Measurements from ENCODE around the gene ZNF23. TPM values are rescaled to one million over a fixed set of nuclear protein-coding genes. Genes with fewer than 3 reads are reported as not detected.
A peak's percentile ranks its signal among the peaks of the same experiment; 100 is the strongest.

Gene ZNF23
- total RNA-seq, 2 experiments from 2014 or later: 6.0 to 7.3 TPM

DNA sequence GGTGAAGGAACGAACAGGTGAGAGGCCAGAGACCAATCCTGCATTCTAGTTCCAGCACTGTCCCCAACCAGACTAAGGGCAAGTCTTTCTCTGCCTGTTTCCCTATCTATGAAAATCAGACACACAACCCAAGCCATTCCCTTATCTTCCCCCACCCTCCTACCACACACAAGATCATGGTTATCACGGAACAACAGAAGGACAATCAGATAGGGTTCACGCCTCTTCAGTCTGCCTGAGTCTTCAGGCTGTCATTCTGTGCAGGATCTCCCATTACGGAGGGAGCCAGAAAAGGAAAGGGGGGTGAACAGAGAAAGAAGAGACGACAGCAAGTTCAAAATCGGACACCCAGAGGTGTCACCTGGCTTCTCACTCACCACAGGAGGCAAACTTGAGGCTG, 31.3 kb downstream of the ZNF23 start:
- Mint-ChIP-seq H3K36me3 (ENCODE audit: low read depth) (no peaks in the 10 kb centered on the region), H3K4me3 (no peak overlapping the region), H3K4me1 (peaks cover 4% of the 10 kb centered on the region), H3K27me3 (peaks cover 22% of the 10 kb centered on the region), H3K9me3 (no peaks in the 10 kb centered on the region), H3K27ac (no peak overlapping the region)
- ChIA-PET CTCF (no interaction called here), POLR2A (no interaction called here)
- no peak for DNase-seq

DNA sequence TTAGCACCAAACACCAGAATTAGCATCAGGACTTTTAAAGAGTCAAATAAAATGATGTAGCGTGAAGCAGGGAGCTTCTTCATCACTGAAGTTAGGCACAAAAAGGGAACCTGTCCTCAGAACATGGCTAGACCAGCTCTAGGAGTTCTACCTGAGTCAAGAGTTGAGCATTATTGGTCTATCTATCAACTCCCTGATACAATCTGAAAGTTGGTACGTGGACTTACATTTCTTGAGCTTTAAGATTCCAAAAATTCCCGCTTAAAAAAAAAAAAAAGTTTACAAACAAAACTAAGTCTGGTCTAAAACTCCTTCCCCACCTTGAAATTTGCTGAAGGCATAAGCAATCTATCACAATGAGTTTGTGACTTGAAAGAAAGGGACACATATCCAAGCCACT, 32.5 kb downstream of the ZNF23 start:
- Mint-ChIP-seq H3K9me3 (no peaks in the 10 kb centered on the region), H3K27ac (no peak overlapping the region), H3K4me1 (peaks cover 4% of the 10 kb centered on the region), H3K27me3 (peaks cover 31% of the 10 kb centered on the region), H3K4me3 (no peak overlapping the region), H3K36me3 (ENCODE audit: low read depth) (no peaks in the 10 kb centered on the region)
- ChIA-PET POLR2A (no interaction called here), CTCF (interaction anchor here (0.7 to 1.6 kb wide), 5 partner anchors 10 to 182 kb away, joined by 3 to 6 read pairs (median 3); no protein-coding TSS in a partner anchor)
- no peak for DNase-seq

DNA sequence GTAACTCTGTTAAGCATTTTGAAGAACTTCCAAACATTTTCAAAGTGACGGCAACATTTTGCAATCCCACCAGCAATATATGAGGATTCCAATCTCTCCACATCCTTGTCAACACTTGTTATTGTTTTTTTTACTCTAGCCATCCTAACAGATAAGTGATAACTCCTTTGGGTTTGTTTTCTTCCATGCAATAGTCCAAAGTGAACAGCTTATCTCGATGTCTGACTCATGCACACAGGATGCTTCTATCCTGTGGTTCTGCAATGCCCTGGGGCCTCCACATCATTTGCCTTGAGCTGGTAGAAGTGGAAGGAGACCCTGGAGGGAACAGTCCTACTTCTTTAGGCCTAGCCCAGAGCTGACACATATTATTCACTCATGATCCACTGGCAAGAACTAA, 33.2 kb downstream of the ZNF23 start:
- DNase-seq: no peak
- ChIA-PET POLR2A (no interaction called here), CTCF (interaction anchor here (1.0 to 1.6 kb wide), 4 partner anchors 9 to 183 kb away, joined by 3 to 6 read pairs (median 3); no protein-coding TSS in a partner anchor)
- peaks cover 4% of the 10 kb centered on the region for H3K4me1 Mint-ChIP-seq
- H3K27me3 Mint-ChIP-seq: peaks cover 36% of the 10 kb centered on the region
- H3K27ac Mint-ChIP-seq: no peak overlapping the region
- no peaks in the 10 kb centered on the region for H3K36me3 Mint-ChIP-seq (ENCODE audit: low read depth)
- no peaks in the 10 kb centered on the region for H3K9me3 Mint-ChIP-seq
- no peak overlapping the region for H3K4me3 Mint-ChIP-seq

DNA sequence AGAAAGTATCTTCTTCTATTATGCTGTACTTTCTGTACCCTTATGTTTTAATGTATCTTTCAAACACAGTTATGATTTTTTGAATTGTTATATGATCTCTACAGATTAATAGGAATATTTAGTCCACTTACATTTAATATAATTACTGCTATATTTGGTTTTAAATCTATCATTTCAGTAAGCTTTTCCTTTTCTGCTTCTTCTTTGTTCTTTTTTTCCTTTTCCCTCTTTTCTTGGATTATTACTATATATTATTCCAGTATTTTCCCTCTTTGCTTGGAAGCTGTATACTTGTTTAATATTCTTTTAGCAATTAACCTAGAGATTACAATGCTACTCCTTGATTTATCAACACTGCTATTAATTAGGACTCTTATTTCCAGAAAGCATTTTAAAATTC, 33.7 kb downstream of the ZNF23 start:
- Mint-ChIP-seq H3K4me3 (no peak overlapping the region), H3K27me3 (peaks cover 37% of the 10 kb centered on the region), H3K9me3 (no peaks in the 10 kb centered on the region), H3K36me3 (ENCODE audit: low read depth) (no peaks in the 10 kb centered on the region), H3K4me1 (peaks cover 4% of the 10 kb centered on the region), H3K27ac (no peak overlapping the region)
- CTCF ChIA-PET: interaction anchor here (1.0 to 1.6 kb wide), 4 partner anchors 9 to 72 kb away, joined by 3 to 6 read pairs (median 3); no protein-coding TSS in a partner anchor
- POLR2A ChIA-PET: no interaction called here
- no peak for DNase-seq

DNA sequence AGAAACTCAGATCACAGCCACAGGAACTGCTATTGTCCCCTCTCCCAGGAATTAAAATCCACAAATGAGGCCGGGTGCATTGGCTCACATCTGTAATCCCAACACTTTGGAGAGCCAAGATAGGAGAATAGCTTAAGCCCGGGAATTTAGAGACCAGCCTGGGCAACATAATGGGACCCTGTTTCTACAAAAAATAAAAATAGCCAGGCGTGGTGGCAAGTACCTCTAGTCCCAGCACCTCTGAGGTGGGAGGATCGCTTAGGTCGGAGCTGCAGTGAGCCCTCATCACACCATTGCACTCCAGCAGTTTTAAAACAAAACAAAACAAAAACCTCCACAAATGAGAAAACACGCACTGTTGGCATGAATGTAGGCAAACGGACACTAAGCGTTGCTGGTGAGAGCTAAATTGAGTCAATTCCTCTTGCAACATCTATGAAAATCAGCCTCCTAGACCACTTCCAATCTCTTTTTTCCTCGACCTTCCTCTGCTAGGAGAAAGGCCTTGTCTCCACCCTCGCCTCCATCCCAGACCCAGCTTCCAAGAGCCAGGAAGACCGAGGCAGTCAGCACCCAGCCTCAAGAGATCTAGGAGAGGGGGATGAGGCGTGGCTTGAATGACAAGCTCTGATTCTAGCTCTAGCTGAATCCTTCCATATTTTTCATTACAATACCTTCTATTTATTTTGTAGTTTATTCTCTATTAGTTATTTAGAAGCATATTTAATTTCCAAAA, 35.0 kb downstream of the ZNF23 start:
- H3K4me1 Mint-ChIP-seq: peaks cover 4% of the 10 kb centered on the region
- H3K4me3 Mint-ChIP-seq: no peak overlapping the region
- peaks cover 37% of the 10 kb centered on the region for H3K27me3 Mint-ChIP-seq
- H3K36me3 Mint-ChIP-seq (ENCODE audit: low read depth): no peaks in the 10 kb centered on the region
- POLR2A ChIA-PET: no interaction called here
- CTCF ChIA-PET: interaction anchor here (1.2 to 1.5 kb wide), 3 partner anchors 13 to 14 kb away, joined by 3 to 4 read pairs (median 4); no protein-coding TSS in a partner anchor
- H3K9me3 Mint-ChIP-seq: no peaks in the 10 kb centered on the region
- H3K27ac Mint-ChIP-seq: no peak overlapping the region
- no peak for DNase-seq

GRCh38 chr16:71426069-71426879, 35.8 kb downstream of the ZNF23 start:
- CTCF ChIA-PET: interaction anchor here (1.5 kb wide), 1 partner anchor 14 kb away, joined by 4 read pairs; no protein-coding TSS in a partner anchor
- Mint-ChIP-seq H3K4me3 (no peak overlapping the region), H3K4me1 (peaks cover 4% of the 10 kb centered on the region), H3K27ac (no peak overlapping the region), H3K9me3 (no peaks in the 10 kb centered on the region), H3K36me3 (ENCODE audit: low read depth) (no peaks in the 10 kb centered on the region), H3K27me3 (peaks cover 37% of the 10 kb centered on the region)
- POLR2A ChIA-PET: no interaction called here
- DNase-seq: no peak

DNA sequence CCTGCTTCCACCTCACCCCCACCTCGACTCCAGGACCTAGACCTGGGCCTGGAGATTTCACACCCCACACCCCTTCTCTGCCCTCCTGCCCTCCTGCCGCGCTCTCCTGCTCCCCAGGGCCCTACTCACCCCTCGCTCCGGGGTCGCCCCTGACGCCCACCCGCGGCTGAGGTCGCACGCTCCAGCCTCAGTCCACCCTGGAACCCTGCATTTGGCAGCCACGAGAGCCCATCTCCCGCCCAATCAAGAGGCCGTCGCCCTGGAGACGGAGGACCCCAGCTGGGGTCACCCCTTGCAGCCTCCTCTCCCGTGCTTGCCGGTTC, 36.3 kb downstream of the ZNF23 start:
- no peak for DNase-seq
- Mint-ChIP-seq H3K27ac (no peak overlapping the region), H3K36me3 (ENCODE audit: low read depth) (no peaks in the 10 kb centered on the region), H3K4me1 (peaks cover 4% of the 10 kb centered on the region), H3K4me3 (no peak overlapping the region), H3K9me3 (no peaks in the 10 kb centered on the region), H3K27me3 (peaks cover 37% of the 10 kb centered on the region)
- POLR2A ChIA-PET: no interaction called here
- CTCF ChIA-PET: interaction anchor here (1.5 kb wide), 1 partner anchor 13 kb away, joined by 4 read pairs; no protein-coding TSS in a partner anchor

GRCh38 chr16:71424626-71425025, 37.4 kb downstream of the ZNF23 start:
- Mint-ChIP-seq H3K27me3 (peaks cover 37% of the 10 kb centered on the region), H3K4me3 (no peak overlapping the region), H3K4me1 (peaks cover 4% of the 10 kb centered on the region), H3K9me3 (no peaks in the 10 kb centered on the region), H3K36me3 (ENCODE audit: low read depth) (no peaks in the 10 kb centered on the region), H3K27ac (no peak overlapping the region)
- POLR2A ChIA-PET: no interaction called here
- CTCF ChIA-PET: no interaction called here
- DNase-seq: no peak

GRCh38 chr16:71423865-71424264, 38.2 kb downstream of the ZNF23 start:
- H3K4me1 Mint-ChIP-seq: peaks cover 4% of the 10 kb centered on the region
- no peaks in the 10 kb centered on the region for H3K36me3 Mint-ChIP-seq (ENCODE audit: low read depth)
- POLR2A ChIA-PET: no interaction called here
- no peak overlapping the region for H3K27ac Mint-ChIP-seq
- H3K4me3 Mint-ChIP-seq: no peak overlapping the region
- CTCF ChIA-PET: no interaction called here
- H3K9me3 Mint-ChIP-seq: no peaks in the 10 kb centered on the region
- H3K27me3 Mint-ChIP-seq: peaks cover 34% of the 10 kb centered on the region
- DNase-seq: no peak

DNA sequence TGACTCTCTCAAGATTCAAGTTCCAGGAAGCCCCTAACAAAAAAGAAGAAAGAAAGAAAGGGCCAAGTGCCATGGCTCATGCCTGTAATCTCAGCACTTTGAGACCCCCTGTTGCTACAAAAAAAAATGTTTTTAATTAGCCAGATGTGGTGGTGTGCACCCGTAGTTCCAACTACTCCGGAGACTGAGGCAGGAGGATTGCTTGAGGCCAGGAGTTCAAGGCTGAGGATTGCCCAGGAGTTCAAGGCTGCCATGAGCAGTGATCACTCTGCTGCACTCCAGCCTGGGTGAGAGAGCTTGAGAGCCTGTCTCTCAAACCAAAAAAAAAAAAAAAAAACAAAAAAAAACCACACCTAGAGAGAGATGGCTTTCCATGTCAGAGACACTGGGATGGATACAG, 39.0 kb downstream of the ZNF23 start:
- Mint-ChIP-seq H3K27me3 (peaks cover 32% of the 10 kb centered on the region), H3K27ac (no peak overlapping the region), H3K4me3 (no peak overlapping the region), H3K9me3 (no peaks in the 10 kb centered on the region), H3K36me3 (ENCODE audit: low read depth) (no peaks in the 10 kb centered on the region), H3K4me1 (peaks cover 4% of the 10 kb centered on the region)
- CTCF ChIA-PET: interaction anchor here (1.7 kb wide), 1 partner anchor 77 kb away, joined by 5 read pairs; no protein-coding TSS in a partner anchor
- POLR2A ChIA-PET: no interaction called here
- DNase-seq: no peak

GRCh38 chr16:71421911-71422310, 40.1 kb downstream of the ZNF23 start:
- peaks cover 4% of the 10 kb centered on the region for H3K4me1 Mint-ChIP-seq

DNA sequence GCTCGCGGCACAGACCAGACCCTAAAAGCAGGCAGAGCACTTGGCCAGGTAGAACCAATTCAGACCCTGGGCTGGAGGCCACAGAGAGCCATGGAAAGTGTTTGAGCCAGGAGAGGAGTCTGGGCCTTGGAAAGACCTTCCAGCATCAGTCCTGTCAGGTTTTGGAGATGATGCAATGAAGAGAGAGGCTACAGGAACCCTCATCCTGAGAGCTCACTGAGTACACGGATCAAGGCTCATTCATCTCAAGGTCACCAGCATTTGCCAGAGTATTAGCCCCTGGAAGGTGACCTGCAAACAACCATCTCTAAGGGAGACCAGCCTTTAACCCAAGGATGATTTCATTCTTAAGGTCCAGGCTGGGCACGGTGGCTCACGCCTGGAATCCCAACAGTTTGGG, 48.0 kb downstream of the ZNF23 start:
- H3K9me3 Mint-ChIP-seq: no peaks in the 10 kb centered on the region
- H3K27ac Mint-ChIP-seq: no peak overlapping the region
- no peak for DNase-seq
- POLR2A ChIA-PET: no interaction called here
- H3K27me3 Mint-ChIP-seq: peaks cover 26% of the 10 kb centered on the region
- no peak overlapping the region for H3K4me3 Mint-ChIP-seq
- CTCF ChIA-PET: interaction anchor here (4.6 kb wide), 1 partner anchor 86 kb away, joined by 72 read pairs; no protein-coding TSS in a partner anchor
- H3K36me3 Mint-ChIP-seq (ENCODE audit: low read depth): no peaks in the 10 kb centered on the region
- no peaks in the 10 kb centered on the region for H3K4me1 Mint-ChIP-seq

More at GRCh38 chr16:71421911-71422310, 40.1 kb downstream of the ZNF23 start:
- CTCF ChIA-PET: interaction anchor here (1.7 kb wide), 1 partner anchor 78 kb away, joined by 5 read pairs; no protein-coding TSS in a partner anchor
- peak; percentile 50 for DNase-seq
- no peak overlapping the region for H3K4me3 Mint-ChIP-seq
- peaks cover 29% of the 10 kb centered on the region for H3K27me3 Mint-ChIP-seq
- POLR2A ChIA-PET: no interaction called here
- H3K9me3 Mint-ChIP-seq: no peaks in the 10 kb centered on the region
- H3K36me3 Mint-ChIP-seq (ENCODE audit: low read depth): no peaks in the 10 kb centered on the region
- no peak overlapping the region for H3K27ac Mint-ChIP-seq

GRCh38 chr16:71413341-71413740, 48.7 kb downstream of the ZNF23 start:
- no peaks in the 10 kb centered on the region for H3K36me3 Mint-ChIP-seq (ENCODE audit: low read depth)
- no peak for DNase-seq
- H3K27ac Mint-ChIP-seq: no peak overlapping the region
- H3K4me3 Mint-ChIP-seq: no peak overlapping the region
- peaks cover under 1% of the 10 kb centered on the region for H3K4me1 Mint-ChIP-seq
- peaks cover 29% of the 10 kb centered on the region for H3K27me3 Mint-ChIP-seq
- POLR2A ChIA-PET: no interaction called here
- H3K9me3 Mint-ChIP-seq: no peaks in the 10 kb centered on the region
- CTCF ChIA-PET: interaction anchor here (0.7 to 4.6 kb wide), 13 partner anchors 9 to 198 kb away, joined by 3 to 72 read pairs (median 4); no protein-coding TSS in a partner anchor

Data from activated CD4-positive, alpha-beta memory T cell treated with anti-CD3 and anti-CD28 coated beads, Interleukin-2, amount 10 ng/mL, durations not matched to agents 7 days and 5 days (primary cell).